ACHN (cell line): Measurements from ENCODE around the gene FOXN4.

ENCODE experiments used
- DNase-seq: peaks from one replicate; pipeline ENCODE4 v3.0.0-alpha.2; 2015
- in situ Hi-C: cut with HindIII; loops from 2 replicates; pipeline ENCODE4 v1.10.0; 2017; ENCODE audit warnings: low sequenced_read_pairs, low pct_ligation_motif_present, low pct_unique_long_range_greater_than_20kb

Gene FOXN4

GRCh38 chr12:109266106-109266879, 42.8 kb downstream of the FOXN4 start:
- in situ Hi-C loops, result no loop called here
- DNase-seq, result no peak

DNA sequence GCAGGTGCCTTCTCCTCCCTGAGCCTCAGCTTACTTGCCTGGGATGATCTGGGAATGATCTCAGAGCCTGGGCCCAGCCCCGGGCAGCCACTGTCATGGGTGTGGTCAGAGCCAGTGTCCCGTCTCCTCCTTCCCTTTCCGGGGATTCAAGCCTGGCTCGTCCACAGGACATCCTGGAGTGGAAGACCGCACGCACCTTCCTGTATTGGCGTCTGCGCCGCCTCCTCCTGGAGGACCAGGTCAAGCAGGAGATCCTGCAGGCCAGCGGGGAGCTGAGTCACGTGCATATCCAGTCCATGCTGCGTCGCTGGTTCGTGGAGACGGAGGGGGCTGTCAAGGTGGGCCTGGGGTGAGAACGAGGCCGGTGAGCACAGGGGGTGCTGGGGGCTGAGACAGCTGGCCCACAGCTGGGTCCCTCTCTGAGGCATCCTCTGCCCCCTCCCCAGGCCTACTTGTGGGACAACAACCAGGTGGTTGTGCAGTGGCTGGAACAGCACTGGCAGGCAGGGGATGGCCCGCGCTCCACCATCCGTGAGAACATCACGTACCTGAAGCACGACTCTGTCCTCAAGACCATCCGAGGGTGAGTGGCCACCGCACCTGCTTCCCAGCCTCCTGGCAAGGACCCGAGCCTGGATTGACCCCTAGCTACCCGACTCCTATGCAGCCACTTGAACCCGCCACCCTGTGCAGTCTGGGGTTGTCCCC, 44.0 kb downstream of the FOXN4 start:
- in situ Hi-C loops, result no loop called here
- no peak for DNase-seq

- DNase-seq, result peak; percentile 85
- in situ Hi-C loops, result no loop called here
These were observed 44.8 kb downstream of the FOXN4 start for GRCh38 chr12:109264095-109264942.

GRCh38 chr12:109263439-109263838, 45.6 kb downstream of the FOXN4 start:
- in situ Hi-C loops, result no loop called here
- DNase-seq, result no peak

DNA sequence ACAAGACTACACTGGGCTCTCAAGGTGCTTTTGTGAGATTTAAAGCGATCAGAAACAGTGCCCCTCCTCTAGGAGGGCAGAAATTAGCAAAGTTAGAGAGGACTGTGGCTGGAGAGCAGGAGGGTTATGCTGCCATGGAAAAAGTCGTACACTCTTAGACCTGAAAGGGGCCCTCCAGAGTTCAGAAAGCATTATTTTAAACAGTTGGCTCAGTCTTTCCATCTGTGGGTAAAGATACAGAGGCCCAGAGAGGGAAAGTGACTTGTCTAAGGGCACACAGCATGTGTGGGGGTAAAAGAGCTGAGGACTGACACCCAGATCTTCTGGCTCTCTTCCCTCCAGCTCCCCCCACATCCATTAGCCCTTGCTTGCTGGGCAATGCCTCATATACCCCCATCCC, 47.1 kb downstream of the FOXN4 start:
- in situ Hi-C loops, result no loop called here

DNA sequence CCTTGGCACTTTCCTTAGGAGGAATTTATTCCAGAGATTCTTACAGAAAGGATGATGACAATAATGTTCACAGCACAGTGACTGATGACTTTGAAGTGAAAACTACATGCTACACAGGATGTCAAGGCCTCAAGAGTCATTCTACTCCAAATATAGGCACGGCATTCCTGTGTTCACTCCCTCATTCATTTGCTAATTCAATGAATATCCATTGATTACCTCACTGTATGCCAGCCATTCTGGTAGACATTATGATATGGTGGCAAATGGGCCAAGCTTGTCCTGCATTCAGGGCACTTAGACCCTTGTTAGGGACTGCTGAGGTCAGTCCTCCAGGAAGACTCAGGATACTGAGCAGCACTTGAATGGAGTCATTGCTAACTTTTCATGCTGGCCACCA, 48.0 kb downstream of the FOXN4 start:
- no peak for DNase-seq
- in situ Hi-C loops, result no loop called here

More for the DNA sequence above, 47.1 kb downstream of the FOXN4 start:
- DNase-seq, result no peak

DNA sequence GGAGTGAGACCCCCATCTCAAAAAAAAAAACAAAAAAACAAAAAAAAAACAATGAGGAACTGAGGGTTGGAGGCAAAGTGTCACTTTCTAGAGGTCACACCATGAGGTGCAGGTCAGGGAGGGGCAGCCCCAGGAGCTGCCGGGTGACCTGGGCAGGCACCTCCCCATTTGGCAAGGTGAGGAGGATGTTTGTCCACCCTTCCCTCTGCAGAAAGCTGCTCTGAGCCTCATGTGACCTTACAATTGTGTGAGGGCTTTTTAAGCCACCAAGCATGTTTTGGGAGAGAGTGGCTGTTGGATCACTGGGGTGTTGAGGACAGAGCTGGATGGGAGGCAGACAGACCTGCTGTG, 49.6 kb downstream of the FOXN4 start:
- in situ Hi-C loops, result no loop called here
- no peak for DNase-seq

DNA sequence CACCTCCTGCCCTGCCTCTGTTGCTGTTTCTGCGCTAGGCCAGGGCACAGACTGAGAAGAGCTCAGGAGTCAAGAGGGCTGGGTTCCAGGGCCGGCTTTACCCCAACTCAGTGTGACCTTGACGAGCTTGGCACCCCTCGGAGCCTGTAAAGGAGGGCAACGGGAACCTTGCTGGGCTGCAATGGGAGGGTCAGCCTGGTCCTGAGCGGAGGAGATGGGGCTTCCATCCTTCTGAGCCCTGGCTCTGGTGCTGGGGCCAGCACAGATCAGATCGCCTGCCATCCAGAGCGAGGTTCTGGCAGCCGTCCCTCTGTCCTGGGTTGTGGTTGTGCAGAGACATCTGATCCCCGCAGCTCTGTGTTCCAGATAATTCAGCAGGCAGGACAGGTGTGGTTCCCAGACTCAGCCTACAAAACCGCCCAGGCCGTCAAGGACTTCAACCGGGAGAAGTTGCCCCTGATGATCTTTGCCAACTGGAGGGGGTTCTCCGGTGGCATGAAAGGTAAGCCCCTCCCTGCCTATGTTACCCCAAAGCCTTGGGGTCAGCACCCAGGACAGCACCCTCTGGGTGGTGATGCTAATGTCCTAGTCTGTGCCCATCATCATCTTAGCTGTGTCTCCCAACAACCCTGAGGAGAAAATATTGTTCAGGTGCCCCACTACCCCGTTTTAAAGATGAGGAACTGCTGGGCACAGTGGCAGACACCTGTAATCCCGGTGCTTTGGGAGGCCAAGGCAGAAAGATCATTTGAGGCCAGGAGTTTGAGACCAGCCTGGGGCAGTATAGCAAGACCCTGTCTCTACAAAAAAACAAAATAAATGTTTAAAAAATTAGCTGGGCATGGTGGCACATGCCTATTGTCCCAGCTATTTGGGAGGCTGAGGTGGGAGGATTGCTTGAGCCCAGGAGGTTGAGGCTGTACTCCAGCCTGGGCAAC, 50.2 kb downstream of the FOXN4 start:
- DNase-seq, result no peak
- in situ Hi-C loops, result no loop called here

GRCh38 chr12:109258201-109258600, 50.9 kb downstream of the FOXN4 start:
- no peak for DNase-seq
- in situ Hi-C loops, result no loop called here

DNA sequence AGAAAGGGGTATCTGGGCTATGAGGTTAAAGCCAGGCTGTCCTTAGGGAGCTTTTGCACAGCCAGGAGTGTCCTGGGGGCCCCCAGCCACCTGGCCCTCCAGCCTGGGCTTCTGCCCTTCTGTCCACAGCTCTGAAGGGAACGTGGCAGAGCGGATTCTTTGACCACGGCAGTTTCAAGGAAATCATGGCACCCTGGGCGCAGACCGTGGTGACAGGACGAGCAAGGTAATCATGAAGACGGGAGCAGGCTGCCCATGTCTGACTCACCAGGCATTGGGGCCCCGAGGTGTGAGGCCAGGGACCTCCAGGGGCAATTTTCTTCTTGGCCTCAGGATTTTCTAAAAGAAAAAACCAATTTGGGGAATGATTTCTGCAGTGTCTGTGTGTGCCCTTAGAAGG, 53.1 kb downstream of the FOXN4 start:
- DNase-seq, result no peak
- in situ Hi-C loops, result no loop called here

- in situ Hi-C loops, result no loop called here
- peak; percentile 27 for DNase-seq
These were observed 53.7 kb downstream of the FOXN4 start for GRCh38 chr12:109255377-109255776.

- in situ Hi-C loops, result no loop called here
- DNase-seq, result no peak
These were observed 55.1 kb downstream of the FOXN4 start for GRCh38 chr12:109253913-109254544.

DNA sequence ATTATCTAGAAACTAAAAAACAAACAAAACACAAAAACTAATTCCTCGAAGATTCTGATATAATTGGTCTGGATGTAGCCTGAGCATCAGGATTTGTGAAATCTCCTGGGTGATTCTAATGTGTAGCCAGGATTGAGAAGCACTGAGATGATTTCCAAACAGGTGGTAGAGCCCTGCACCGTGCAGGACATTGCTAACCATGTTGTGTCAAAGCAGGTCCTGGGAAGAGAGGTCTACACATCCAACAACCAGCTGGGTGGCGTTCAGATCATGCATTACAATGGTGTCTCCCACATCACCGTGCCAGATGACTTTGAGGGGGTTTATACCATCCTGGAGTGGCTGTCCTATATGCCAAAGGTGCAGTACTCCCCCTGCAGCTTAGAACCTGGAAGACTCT, 56.3 kb downstream of the FOXN4 start:
- no peak for DNase-seq
- in situ Hi-C loops, result no loop called here

DNA sequence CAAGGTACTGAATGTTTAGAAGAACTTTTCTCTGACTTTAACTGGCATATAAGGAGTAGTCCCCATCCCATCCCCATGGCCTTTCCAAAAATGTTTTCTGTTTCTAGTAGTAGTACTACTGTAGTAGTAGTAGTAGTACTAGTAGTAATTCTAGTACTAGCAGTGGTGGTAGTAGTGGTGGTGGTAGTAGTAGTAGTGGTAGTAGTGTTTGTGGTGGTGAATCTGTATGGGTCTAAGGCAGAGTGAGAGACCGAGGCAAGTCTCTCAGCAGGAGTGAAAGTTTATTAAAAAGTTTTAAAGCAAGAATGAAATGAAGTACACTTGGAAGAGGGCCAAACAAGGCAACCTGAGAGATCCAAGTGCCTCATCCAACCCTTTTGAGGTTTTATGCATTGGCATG, 58.6 kb downstream of the FOXN4 start:
- in situ Hi-C loops, result no loop called here
- no peak for DNase-seq

GRCh38 chr12:109247831-109248654, 61.0 kb downstream of the FOXN4 start:
- in situ Hi-C loops, result no loop called here

DNA sequence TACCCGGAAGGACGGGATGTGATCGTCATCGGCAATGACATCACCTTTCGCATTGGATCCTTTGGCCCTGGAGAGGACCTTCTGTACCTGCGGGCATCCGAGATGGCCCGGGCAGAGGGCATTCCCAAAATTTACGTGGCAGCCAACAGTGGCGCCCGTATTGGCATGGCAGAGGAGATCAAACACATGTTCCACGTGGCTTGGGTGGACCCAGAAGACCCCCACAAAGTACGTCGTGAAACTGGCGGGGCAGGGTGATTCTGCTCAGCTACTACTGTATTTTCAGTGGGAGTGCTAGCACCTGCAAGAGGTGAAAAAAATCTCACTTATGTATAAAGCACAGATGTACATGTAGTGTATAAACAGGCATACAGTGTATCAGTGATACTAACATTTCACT, 62.9 kb downstream of the FOXN4 start:
- in situ Hi-C loops, result no loop called here
- DNase-seq, result no peak

More at GRCh38 chr12:109247831-109248654, 61.0 kb downstream of the FOXN4 start:
- no peak for DNase-seq

GRCh38 chr12:109244073-109244472, 65.0 kb downstream of the FOXN4 start:
- in situ Hi-C loops, result no loop called here
- DNase-seq, result no peak
